IPS-18a (cell line): ENCODE data around the gene CFAP410.

Source experiments
- H3K27ac ChIP-seq: one replicate; pipeline ENCODE4 v1.5.1; 2013; ENCODE audit warnings: low read length
- H3K27me3 ChIP-seq: one replicate; pipeline ENCODE4 v1.6.1; 2013; ENCODE audit warnings: mild to moderate bottlenecking, low read length; ENCODE audit not compliant: control insufficient read depth, insufficient read depth
- H3K36me3 ChIP-seq: one replicate; pipeline ENCODE4 v1.6.1; 2013; ENCODE audit warnings: low read depth, low read length; ENCODE audit not compliant: control insufficient read depth
- H3K4me1 ChIP-seq: one replicate; pipeline ENCODE4 v1.6.1; 2013; ENCODE audit warnings: low read depth, low read length; ENCODE audit not compliant: control insufficient read depth
- H3K4me3 ChIP-seq: one replicate; pipeline ENCODE4 v1.5.1; 2013; ENCODE audit warnings: low read length
- H3K9ac ChIP-seq: one replicate; pipeline ENCODE4 v1.6.1; 2013; ENCODE audit warnings: mild to moderate bottlenecking, low read length, moderate library complexity
- H3K9me3 ChIP-seq: one replicate; pipeline ENCODE4 v1.6.1; 2013; ENCODE audit warnings: low read depth, low read length; ENCODE audit not compliant: control insufficient read depth

Gene CFAP410

GRCh38 chr21:44325386-44326271 is 13.6 kb downstream of the CFAP410 start:
- Histone ChIP-seq H3K4me1 (no peaks in the 10 kb centered on the region), H3K27ac (no peak overlapping the region), H3K27me3 (no peaks in the 10 kb centered on the region), H3K9ac (no peak overlapping the region), H3K36me3 (no peaks in the 10 kb centered on the region), H3K4me3 (no peak overlapping the region), H3K9me3 (no peaks in the 10 kb centered on the region)

GRCh38 chr21:44324854-44325107 is 14.4 kb downstream of the CFAP410 start:
- H3K9me3 ChIP-seq: no peaks in the 10 kb centered on the region
- H3K4me1 ChIP-seq: no peaks in the 10 kb centered on the region
- no peaks in the 10 kb centered on the region for H3K36me3 ChIP-seq
- no peak overlapping the region for H3K9ac ChIP-seq
- H3K4me3 ChIP-seq: no peak overlapping the region
- no peaks in the 10 kb centered on the region for H3K27me3 ChIP-seq
- no peak overlapping the region for H3K27ac ChIP-seq

- Histone ChIP-seq H3K27ac (no peak overlapping the region), H3K4me3 (no peak overlapping the region), H3K36me3 (no peaks in the 10 kb centered on the region), H3K27me3 (no peaks in the 10 kb centered on the region), H3K4me1 (no peaks in the 10 kb centered on the region), H3K9me3 (no peaks in the 10 kb centered on the region), H3K9ac (no peak overlapping the region)
These were observed 14.9 kb downstream of the CFAP410 start for GRCh38 chr21:44324106-44324853.

- no peaks in the 10 kb centered on the region for H3K36me3 ChIP-seq
- H3K27ac ChIP-seq: no peak overlapping the region
- no peak overlapping the region for H3K4me3 ChIP-seq
- H3K4me1 ChIP-seq: no peaks in the 10 kb centered on the region
- no peak overlapping the region for H3K9ac ChIP-seq
- no peaks in the 10 kb centered on the region for H3K9me3 ChIP-seq
- no peaks in the 10 kb centered on the region for H3K27me3 ChIP-seq
These were observed 15.6 kb downstream of the CFAP410 start for GRCh38 chr21:44323591-44323990.

GRCh38 chr21:44322621-44323325 is 16.4 kb downstream of the CFAP410 start:
- H3K9ac ChIP-seq: no peak overlapping the region
- no peak overlapping the region for H3K4me3 ChIP-seq
- H3K27ac ChIP-seq: no peak overlapping the region
- H3K4me1 ChIP-seq: no peaks in the 10 kb centered on the region
- no peaks in the 10 kb centered on the region for H3K36me3 ChIP-seq
- H3K27me3 ChIP-seq: no peaks in the 10 kb centered on the region
- no peaks in the 10 kb centered on the region for H3K9me3 ChIP-seq

GRCh38 chr21:44321846-44322450 is 17.2 kb downstream of the CFAP410 start:
- no peak overlapping the region for H3K9ac ChIP-seq
- no peaks in the 10 kb centered on the region for H3K36me3 ChIP-seq
- H3K27me3 ChIP-seq: no peaks in the 10 kb centered on the region
- no peak overlapping the region for H3K4me3 ChIP-seq
- H3K9me3 ChIP-seq: no peaks in the 10 kb centered on the region
- no peaks in the 10 kb centered on the region for H3K4me1 ChIP-seq
- H3K27ac ChIP-seq: no peak overlapping the region

- H3K27me3 ChIP-seq: no peaks in the 10 kb centered on the region
- no peaks in the 10 kb centered on the region for H3K9me3 ChIP-seq
- H3K27ac ChIP-seq: no peak overlapping the region
- H3K4me1 ChIP-seq: no peaks in the 10 kb centered on the region
- no peaks in the 10 kb centered on the region for H3K36me3 ChIP-seq
- no peak overlapping the region for H3K9ac ChIP-seq
- H3K4me3 ChIP-seq: no peak overlapping the region
These were observed 18.3 kb downstream of the CFAP410 start for GRCh38 chr21:44320847-44321246.

- Histone ChIP-seq H3K9ac (no peak overlapping the region), H3K36me3 (no peaks in the 10 kb centered on the region)
These were observed 19.7 kb downstream of the CFAP410 start for GRCh38 chr21:44319407-44320065.

GRCh38 chr21:44318489-44319285 is 20.5 kb downstream of the CFAP410 start:
- H3K9ac ChIP-seq: no peak overlapping the region
- no peaks in the 10 kb centered on the region for H3K9me3 ChIP-seq
- H3K36me3 ChIP-seq: no peaks in the 10 kb centered on the region
- no peak overlapping the region for H3K27ac ChIP-seq
- no peaks in the 10 kb centered on the region for H3K4me1 ChIP-seq
- H3K27me3 ChIP-seq: no peaks in the 10 kb centered on the region
- H3K4me3 ChIP-seq: no peak overlapping the region

More at GRCh38 chr21:44319407-44320065, 19.7 kb downstream of the CFAP410 start:
- H3K27me3 ChIP-seq: no peaks in the 10 kb centered on the region
- H3K4me3 ChIP-seq: no peak overlapping the region
- H3K4me1 ChIP-seq: no peaks in the 10 kb centered on the region
- no peak overlapping the region for H3K27ac ChIP-seq
- H3K9me3 ChIP-seq: no peaks in the 10 kb centered on the region

GRCh38 chr21:44317871-44318270 is 21.3 kb downstream of the CFAP410 start:
- H3K4me3 ChIP-seq: no peak overlapping the region
- H3K9me3 ChIP-seq: no peaks in the 10 kb centered on the region
- H3K27ac ChIP-seq: no peak overlapping the region
- H3K27me3 ChIP-seq: no peaks in the 10 kb centered on the region
- H3K4me1 ChIP-seq: no peaks in the 10 kb centered on the region
- no peaks in the 10 kb centered on the region for H3K36me3 ChIP-seq
- H3K9ac ChIP-seq: no peak overlapping the region
